Stimulated activated CD8-positive, alpha-beta memory T cell treated with anti-CD3 and anti-CD28 coated beads, Interleukin-7, amount 100 ng/mL, for 24 hours (primary cell): ENCODE measurements around the gene COX6A2.
"Not testable (repeated sequence)": the region's sequence is repeated elsewhere in the genome, so short reads cannot be mapped to it uniquely, and the experiment has no call there.

Source experiments
- DNase-seq: peaks from one replicate; pipeline ENCODE4 v3.0.0-alpha.2; 2020; ENCODE audit warnings: low read depth

The COX6A2 gene

DNA sequence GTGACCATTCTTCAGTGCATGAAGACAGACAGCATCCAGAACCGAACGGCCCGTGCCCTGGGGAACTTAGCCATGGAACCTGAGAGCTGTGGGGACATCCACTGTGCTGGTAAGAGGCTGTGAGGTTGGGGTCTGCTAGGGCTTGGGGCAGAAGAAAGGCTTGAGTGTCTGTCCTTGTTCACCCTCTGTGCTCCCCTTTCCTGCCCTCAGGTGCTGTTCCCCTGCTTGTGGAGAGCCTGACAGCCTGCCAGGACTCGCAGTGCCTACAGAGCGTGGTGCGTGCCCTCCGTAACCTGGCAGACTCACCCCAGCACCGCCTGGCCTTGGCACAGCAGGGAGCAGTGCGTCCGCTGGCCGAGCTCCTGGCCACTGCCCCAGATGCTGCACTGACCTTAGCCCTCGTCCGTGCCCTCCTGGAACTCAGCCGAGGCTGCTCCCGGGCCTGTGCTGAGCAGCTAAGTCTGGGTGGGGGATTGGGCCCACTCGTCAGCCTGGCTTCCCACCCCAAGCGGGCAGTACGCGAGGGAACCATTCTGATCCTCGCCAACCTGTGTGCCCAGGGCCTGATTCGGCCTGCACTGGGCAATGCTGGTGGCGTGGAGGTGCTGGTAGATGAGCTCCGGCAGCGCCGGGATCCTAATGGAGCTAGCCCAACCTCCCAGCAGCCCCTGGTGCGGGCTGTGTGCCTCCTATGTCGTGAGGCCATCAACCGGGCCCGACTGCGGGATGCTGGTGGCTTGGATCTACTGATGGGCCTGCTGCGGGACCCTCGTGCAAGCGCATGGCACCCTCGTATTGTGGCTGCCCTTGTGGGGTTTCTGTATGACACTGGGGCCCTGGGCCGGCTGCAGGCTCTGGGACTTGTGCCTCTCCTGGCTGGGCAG is 34.0 kb upstream of the COX6A2 start:
- DNase-seq: no peak

- DNase-seq: no peak
Measured at GRCh38 chr16:31461201-31461920, 33.2 kb upstream of the COX6A2 start.

DNA sequence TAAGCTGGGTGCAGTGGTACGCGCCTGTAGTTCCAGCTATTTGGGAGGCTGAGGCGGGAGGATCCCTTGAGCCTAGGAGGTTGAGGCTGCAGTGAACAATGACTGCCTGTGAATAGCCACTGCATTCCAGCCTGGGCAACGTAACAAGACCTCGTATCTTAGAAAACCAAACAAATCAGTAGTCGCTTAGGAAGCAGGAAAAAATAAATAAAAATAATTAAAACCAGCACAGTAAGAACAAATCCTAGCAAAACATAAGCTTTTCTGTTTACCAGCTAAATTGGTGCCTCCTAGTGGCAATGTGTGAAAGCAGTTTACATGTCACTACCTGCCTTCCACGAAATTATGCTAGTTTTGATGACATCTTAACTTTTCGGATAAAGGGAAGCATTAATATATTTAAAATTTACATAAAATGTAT is 32.4 kb upstream of the COX6A2 start:
- DNase-seq: no peak

- peak; percentile 100 for DNase-seq
Measured at GRCh38 chr16:31459687-31460581, 31.8 kb upstream of the COX6A2 start.

DNA sequence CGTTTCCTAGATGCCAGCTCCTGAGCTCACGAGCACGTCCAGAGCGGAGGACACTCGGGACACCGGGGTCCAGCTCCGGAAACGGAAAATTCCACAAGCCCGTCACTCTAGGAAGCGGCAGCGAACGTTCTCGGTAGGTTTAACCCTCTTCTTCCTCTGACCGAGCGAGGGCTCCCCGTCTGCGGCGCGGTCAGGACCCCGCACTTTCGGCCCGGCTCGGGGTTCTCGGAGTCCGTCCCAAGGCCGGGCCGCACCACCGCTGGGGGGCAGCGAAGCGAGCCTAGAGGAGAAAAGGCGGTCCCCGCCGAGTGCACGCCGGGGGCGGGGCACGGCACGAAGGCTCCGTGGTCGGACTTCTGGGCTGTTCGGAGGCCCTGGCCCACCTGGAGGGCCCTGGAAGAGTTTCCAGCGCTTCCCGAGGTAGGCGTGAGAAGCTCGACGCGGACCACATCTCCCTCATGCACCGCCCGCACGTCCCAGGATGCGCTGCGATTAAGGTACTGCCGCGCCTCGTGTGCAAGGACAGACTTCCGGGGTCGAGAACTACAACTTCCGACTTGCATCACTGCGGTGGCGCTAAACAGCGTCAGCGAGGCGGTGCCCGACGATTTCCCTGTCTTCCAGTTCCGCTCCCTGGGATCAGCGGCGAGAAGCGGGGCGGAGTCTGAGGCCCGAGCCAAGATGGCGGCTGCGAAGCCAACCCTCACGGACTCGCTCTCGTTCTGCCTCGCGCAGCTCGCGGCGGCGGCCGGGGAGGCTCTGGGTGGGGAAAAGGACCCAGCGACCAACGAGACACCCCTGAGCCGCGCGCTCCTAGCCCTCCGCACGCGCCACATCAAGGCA is 30.9 kb upstream of the COX6A2 start, which contains the start of gene ARMC5:
Gene ARMC5 (plus strand): TSS at position 658 of the 843 bp plus-strand sequence. CDS start 24 bp downstream, at position 682.
- DNase-seq: peak; percentile 89

- no peak for DNase-seq
Measured at GRCh38 chr16:31458073-31458843, 30.1 kb upstream of the COX6A2 start.

- no peak for DNase-seq
Measured at GRCh38 chr16:31456988-31457360, 28.8 kb upstream of the COX6A2 start.

- no peak for DNase-seq
Measured at GRCh38 chr16:31455601-31456314, 27.6 kb upstream of the COX6A2 start.

DNA sequence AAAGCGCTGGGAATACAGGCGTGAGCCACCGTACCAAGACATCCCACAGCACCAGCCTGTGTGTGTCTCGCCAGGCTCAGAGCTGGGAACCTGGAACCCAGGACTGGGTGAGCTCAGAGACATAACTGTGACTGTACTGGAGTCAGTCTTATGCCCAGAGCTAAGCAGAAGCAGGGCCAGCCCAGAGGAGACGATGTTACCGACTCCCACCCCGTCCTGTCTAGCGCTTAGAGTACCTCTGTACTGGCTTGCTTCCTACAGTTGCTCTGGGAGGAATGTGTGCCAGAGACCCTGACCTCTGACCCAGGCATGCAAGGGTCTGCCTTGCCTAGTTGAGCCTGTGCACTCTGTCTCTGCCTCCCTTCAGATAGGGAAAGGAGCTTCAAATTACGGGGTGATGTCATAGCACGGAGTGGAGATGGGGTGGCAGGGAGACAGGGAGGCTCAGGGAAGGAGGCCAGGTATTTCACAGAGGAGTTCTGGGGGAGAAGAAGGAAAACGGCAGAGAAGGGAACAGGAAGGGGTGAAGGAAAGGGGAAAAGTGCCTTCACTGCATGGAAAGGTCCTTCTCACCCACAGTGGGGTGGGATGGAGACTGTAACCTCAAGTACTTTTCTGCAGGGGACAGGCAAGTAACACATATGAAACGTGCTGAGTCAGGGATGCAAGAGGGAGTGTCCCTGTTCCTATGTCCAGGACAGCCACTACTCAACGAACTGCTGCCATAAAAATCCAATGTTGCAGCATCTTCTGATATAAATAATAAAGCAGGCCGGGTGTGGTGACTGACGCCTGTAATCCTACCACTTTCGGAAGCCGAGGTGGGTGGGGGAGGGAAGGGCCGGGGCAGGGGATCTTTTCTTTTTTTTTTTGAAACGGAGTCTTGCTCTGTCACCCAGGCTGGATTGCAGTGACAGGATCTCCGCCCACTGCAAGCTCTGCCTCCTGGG is 25.4 kb upstream of the COX6A2 start:
- DNase-seq: no peak

DNA sequence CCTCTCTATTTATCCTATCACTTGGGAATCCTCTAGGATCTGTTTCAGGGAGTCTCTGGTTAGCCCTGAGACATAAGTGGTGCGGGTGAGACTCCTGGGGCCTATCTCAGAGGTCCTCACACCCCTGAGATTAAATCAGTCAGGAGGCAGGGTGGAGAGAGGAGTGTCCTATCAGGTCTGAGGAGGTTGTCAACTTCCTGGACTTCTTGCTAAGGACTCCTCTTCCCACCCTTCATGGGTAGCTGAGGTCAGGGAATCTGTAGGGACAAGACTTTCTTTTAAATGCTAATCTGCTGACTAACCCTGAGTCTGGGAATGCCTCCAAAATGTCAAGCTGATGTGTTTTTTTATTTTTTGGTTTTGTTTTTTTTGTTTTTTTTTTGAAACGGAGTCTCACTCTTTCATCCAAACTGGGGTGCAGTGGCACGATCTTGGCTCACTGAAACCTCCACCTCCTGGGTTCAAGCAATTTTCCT is 24.5 kb upstream of the COX6A2 start:
- no peak for DNase-seq

- DNase-seq: no peak
Measured at GRCh38 chr16:31451681-31452351, 23.7 kb upstream of the COX6A2 start.

GRCh38 chr16:31451201-31451600 is 23.0 kb upstream of the COX6A2 start:
- no peak for DNase-seq

DNA sequence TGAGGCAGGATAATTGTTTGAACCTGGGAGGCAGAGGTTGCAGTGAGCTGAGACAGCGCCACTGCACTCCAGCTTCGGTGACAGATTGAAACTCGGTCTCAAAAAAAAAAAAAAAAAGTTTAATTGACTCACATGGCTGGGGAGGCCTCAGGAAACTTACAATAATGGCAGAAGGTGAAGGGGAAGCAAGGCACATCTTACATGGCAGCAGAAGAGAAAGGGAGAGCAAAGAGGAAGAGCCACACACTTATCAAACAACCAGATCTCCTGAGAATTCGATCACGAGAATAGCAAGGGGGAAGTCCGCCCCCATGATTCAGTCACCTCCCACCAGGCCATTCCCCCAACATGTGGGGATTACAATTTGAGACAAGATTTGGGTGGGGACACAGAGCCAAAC is 17.8 kb upstream of the COX6A2 start:
- DNase-seq: not testable (repeated sequence)

DNA sequence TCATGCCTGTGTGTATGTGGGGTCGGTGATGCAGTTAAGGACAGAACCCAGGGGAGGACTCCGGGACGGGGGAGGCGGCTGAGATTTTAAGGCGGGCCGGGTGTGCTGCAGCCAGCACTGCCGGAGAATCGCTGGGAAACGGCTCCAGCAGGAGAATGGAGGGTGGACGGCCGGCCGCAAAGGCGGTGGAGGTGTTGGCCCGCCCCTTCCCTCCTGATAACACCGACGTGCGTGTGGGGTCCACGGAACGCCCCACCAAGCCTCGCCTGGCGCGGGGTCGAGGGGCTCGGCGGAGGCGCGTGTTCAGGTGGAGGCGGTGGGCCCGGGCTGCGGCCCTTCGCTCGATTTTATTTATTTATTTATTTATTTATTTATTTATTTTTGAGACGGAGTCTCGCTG is 13.8 kb upstream of the COX6A2 start:
- DNase-seq: no peak

DNA sequence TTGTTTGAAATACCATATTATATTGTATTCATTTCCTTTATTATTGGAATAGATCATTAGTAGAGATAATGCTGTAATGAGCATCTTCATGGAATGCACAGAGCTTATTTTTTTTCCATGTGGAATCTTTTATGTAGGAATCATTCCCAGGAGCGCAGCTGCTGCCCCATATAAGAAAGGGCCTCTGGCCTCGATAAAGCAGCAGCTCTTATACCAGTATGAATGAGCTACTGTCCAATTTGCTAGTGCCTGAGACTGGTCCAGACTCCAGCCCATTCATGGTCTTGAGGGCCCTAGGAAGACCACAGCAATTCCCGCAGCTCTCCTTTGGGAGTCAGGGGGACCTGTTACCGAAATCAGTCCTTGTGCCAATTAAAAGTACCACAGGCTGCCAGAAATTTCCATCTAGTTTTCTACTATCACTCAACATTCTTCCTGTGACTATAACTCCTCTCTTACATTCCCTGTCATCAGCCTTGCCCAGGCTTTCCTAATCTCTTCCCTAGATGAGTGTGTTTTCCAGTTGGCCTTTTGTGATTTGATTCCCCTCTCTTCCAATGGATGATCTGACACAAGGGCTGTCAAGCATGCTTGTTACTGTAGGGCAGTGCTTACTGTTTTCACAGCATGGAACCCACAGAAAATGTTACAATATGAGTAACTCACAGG is 12.5 kb upstream of the COX6A2 start:
- no peak for DNase-seq

DNA sequence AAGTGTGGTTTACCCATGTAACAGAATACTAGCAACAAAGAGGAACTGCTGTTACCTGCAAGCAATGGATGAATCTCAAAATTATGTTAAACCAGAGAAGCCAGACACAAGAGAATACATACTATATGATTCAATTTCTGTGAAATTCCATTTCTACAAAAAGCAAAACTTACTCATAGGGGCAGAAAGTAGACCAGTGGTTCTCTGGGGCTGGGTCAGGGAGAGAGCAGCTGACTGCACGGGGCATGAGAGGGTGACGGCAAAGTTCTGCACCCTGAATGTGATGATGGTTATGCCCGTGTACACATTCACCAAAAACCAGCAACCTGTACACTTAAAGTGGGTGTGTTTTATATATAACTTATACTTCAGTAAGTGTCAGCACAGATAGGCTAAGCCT is 11.4 kb upstream of the COX6A2 start:
- no peak for DNase-seq

- not testable (repeated sequence) for DNase-seq
Measured at GRCh38 chr16:31439023-31439422, 10.9 kb upstream of the COX6A2 start.
